Testis (tissue), 3 donors: ENCODE data around the gene THOP1. TPM values are rescaled to one million over a fixed set of nuclear protein-coding genes. Genes with fewer than 3 reads are reported as not detected.

Experiments used
- DNase-seq: peaks from one replicate; pipeline ENCODE4 v3.0.0-alpha.2; 2019
- H3K27ac ChIP-seq, 2 donors: fragments of 200-600 bp; sonication (generic); one replicate each; pipeline ENCODE4 v1.5.1; 2019
- H3K27me3 ChIP-seq: fragments of 200-600 bp; sonication (generic); one replicate; pipeline ENCODE4 v1.5.1; 2019
- H3K36me3 ChIP-seq: fragments of 200-600 bp; sonication (generic); one replicate; pipeline ENCODE4 v1.5.1; 2017; ENCODE audit warnings: low read depth; ENCODE audit errors: missing control alignments
- H3K4me1 ChIP-seq: fragments of 200-600 bp; sonication (generic); one replicate; pipeline ENCODE4 v1.5.1; 2019
- H3K4me3 ChIP-seq, 2 donors: fragments of 200-600 bp; sonication (generic); one replicate each; pipeline ENCODE4 v1.5.1; 2017 to 2019
- H3K9me3 ChIP-seq: fragments of 200-600 bp; sonication (generic); one replicate; pipeline ENCODE4 v1.5.1; 2017
- CTCF ChIP-seq, 3 experiments: fragments of 450-650 bp in 2 of 3; fragments of 200-600 bp in 1 of 3; sonication (generic) in 1 of 3; IDR thresholded peaks; one replicate each; pipeline ENCODE4 v1.5.1; 2016 to 2019; ENCODE audit warnings: antibody characterized with exemption in 3 of 3, mild to moderate bottlenecking in 2 of 3, moderate library complexity in 1 of 3
- POLR2A ChIP-seq: fragments of 450-650 bp; IDR thresholded peaks from one replicate; pipeline ENCODE4 v1.6.1; 2017; ENCODE audit warnings: antibody characterized with exemption, mild to moderate bottlenecking, moderate library complexity
- WGBS, 2 donors: methylation state at CpG; one replicate each; pipeline ENCODE4 v1.1.5; 2018; 5-methylcytosine and 5-hydroxymethylcytosine counted together
- intact Hi-C: fragments of 100-400 bp; cut with DNase I; formaldehyde crosslinking; loops from one replicate; pipeline ENCODE4 v1.15.1; 2023; ENCODE audit warnings: low total_unique reads
- polyA plus RNA-seq: library from polyadenylated mRNA; stranded (reverse); fragments of 350-450 nt; fragmentation: Illumina TruSeq; extraction: RNeasy Lipid Tissue Mini Kit (QIAGEN cat#74804); gene quantifications from one replicate; pipeline ENCODE4 v1.2.3, GENCODE V29; 2014; ENCODE audit warnings: low read depth, low replicate concordance; ENCODE audit not compliant: insufficient read depth
- total RNA-seq, 2 donors: library from RNA; depleted of rRNA; stranded (reverse); fragments of >200 nt; gene quantifications; one replicate each; pipeline ENCODE4 v1.2.3, GENCODE V29; 2016

THOP1 gene
- total and polyA plus RNA-seq, 3 donors from 2014 or later: 111 to 166 (median 134) TPM

DNA sequence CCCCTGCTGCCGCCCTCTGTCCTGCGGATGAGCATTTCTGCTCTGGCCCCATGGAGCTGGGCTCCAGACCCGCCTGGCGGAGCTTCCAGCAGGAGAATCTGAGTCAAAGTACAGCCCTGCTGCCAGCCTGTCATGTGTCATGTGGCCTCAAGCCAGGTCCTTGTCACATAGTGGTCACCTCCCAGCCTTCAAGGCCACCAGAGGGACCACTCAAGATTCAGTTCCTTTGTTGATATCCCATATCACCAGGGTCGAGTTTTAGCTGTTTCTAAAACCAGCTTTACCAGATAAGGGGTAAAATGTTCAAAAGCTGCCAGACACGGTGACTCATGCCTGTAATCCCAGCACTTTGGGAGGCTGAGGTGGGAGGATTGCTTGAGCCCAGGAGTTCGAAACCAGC is 13.4 kb downstream of the THOP1 start:
- H3K36me3 ChIP-seq: no peaks in the 10 kb centered on the region
- no peaks in the 10 kb centered on the region for H3K9me3 ChIP-seq
- intact Hi-C loops: no loop called here
- TF ChIP-seq CTCF (IDR thresholded peaks at IDR 0.05): no peak
- no peak for TF ChIP-seq POLR2A
- peak overlapping the region in 1 of 2 donors; percentile 44 for H3K27ac ChIP-seq
- H3K4me1 ChIP-seq: peaks cover 6% of the 10 kb centered on the region
- peak; percentile 92 for DNase-seq
- 70 to 78% methylated on average over 5 to 7 of the region's 7 CpGs for WGBS, 2 donors
- H3K4me3 ChIP-seq: no peak overlapping the region
- H3K27me3 ChIP-seq: no peaks in the 10 kb centered on the region

DNA sequence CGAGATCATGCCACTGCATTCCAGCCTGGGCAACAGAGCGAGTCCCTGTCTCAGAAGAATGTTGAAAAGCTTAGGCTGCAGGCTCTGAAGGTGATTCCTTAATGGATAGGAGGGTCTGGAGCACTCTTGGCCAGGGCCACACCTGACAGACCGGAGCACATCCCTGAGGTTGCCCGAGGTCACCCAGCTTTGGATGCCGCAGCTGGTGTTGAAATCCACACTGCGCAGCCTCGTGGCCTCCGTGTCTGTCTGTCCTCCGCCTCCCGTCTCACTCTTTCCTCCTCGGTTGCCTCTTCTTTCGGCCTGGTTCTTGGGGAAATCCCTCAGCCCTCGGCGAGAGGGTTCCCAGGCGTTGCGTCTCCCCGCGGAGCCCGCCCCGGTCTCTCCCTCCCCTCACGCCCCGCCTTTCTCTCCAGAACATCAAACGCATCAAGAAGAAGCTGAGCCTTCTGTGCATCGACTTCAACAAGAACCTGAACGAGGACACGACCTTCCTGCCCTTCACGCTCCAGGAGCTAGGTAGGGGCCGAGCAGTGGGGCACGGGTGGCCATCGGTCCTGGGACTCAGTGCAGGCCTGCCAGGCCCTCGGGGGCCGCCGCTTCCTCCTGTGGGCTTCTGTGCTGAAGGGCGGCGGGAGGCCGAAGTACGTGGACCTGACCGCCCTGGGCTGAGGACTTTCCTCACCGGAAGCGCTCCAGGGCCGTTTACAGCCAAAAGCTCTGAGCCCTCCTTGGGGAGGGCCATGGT is 14.1 kb downstream of the THOP1 start:
- DNase-seq: no peak
- Histone ChIP-seq H3K27me3 (no peaks in the 10 kb centered on the region), H3K9me3 (no peaks in the 10 kb centered on the region), H3K4me1 (peaks cover 6% of the 10 kb centered on the region), H3K36me3 (no peaks in the 10 kb centered on the region), H3K4me3 (no peak overlapping the region), H3K27ac (peak overlapping the region in 1 of 2 donors; percentile 24)
- 95 to 96% methylated on average over 31 to 41 of the region's 41 CpGs for WGBS, 2 donors
- TF ChIP-seq POLR2A (no peak), CTCF (IDR thresholded peaks at IDR 0.05) (no peak)
- intact Hi-C loops: no loop called here

- TF ChIP-seq POLR2A: no peak
These were observed 15.2 kb downstream of the THOP1 start for GRCh38 chr19:2800506-2800905.

DNA sequence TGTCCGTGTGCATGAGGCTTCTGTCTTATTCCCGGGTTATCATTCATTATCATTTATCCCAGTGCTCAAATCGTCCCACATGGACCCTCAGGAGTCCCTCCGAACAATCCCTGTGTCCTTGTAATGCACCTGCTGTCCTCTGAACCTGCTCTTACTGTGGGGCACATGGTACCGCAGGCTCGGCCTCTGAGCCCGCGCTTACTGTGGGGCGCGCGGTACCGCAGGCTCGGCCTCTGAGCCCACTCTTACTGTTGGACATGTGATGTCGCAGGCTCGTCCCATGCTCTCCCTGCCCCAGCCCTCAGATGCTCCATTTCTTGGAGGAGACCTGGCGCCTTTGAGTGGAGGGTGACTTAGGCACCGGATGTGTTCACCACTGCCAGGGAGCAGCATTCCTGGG is 17.5 kb downstream of the THOP1 start:
- H3K36me3 ChIP-seq: no peaks in the 10 kb centered on the region
- no peak for DNase-seq
- TF ChIP-seq CTCF (IDR thresholded peaks at IDR 0.05) (no peak), POLR2A (no peak)
- intact Hi-C loops: no loop called here
- no peaks in the 10 kb centered on the region for H3K27me3 ChIP-seq
- peaks cover 6% of the 10 kb centered on the region for H3K4me1 ChIP-seq
- WGBS, 2 donors: 93 to 98% methylated on average over 15 to 17 of the region's 17 CpGs
- H3K27ac ChIP-seq: no peak overlapping the region
- no peaks in the 10 kb centered on the region for H3K9me3 ChIP-seq
- no peak overlapping the region for H3K4me3 ChIP-seq

More at GRCh38 chr19:2800506-2800905, 15.2 kb downstream of the THOP1 start:
- Histone ChIP-seq H3K27ac (no peak overlapping the region), H3K4me3 (no peak overlapping the region), H3K36me3 (no peaks in the 10 kb centered on the region), H3K9me3 (no peaks in the 10 kb centered on the region), H3K4me1 (peaks cover 6% of the 10 kb centered on the region), H3K27me3 (no peaks in the 10 kb centered on the region)
- DNase-seq: no peak
- intact Hi-C loops: no loop called here
- 93 to 96% methylated on average over 18 to 22 of the region's 22 CpGs for WGBS, 2 donors

DNA sequence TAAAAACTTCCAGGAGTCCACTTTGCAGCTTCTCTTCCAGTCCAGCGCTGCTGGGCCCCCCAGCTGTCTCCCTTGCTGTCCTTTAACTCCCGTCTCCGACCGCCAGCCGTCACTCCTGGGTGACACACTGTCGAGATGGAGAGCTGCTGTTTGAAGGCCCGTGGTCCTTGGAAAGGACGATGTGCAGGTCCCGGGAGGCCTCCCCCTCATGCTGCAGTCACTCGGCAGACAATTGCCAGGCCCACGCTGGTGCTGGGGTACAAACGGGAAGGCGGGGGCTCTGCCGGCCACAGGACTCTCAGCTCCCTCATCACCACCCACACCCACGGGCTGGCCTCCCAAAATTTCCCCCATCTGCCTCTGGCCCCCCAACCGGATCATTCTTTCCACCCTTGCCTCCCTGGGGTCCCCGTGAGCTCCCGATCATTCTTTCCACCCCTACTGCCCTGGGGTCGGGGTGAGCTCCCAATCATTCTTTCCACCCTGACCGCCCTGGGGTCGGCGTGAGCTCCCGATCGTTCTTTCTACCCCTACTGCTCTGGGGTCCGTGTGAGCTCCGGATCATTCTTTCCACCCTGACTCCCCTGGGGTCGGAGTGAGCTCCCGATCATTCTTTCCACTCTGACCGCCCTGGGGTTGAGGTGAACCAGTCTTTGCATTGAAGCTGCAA is 18.3 kb downstream of the THOP1 start:
- no peaks in the 10 kb centered on the region for H3K36me3 ChIP-seq
- intact Hi-C loops: no loop called here
- no peak for DNase-seq
- no peak overlapping the region for H3K4me3 ChIP-seq
- H3K9me3 ChIP-seq: no peaks in the 10 kb centered on the region
- WGBS, 2 donors: 96 to 98% methylated on average over 23 to 29 of the region's 29 CpGs
- H3K4me1 ChIP-seq: no peaks in the 10 kb centered on the region
- no peak for TF ChIP-seq POLR2A
- TF ChIP-seq CTCF (IDR thresholded peaks at IDR 0.05): no peak
- no peaks in the 10 kb centered on the region for H3K27me3 ChIP-seq
- H3K27ac ChIP-seq: no peak overlapping the region
